ENCODE data around the gene NUTF2. TPM values are rescaled to one million over a fixed set of nuclear protein-coding genes. Genes with fewer than 3 reads are reported as not detected.
"Not testable (repeated sequence)": the region's sequence is repeated elsewhere in the genome, so short reads cannot be mapped to it uniquely, and the experiment has no call there.

The NUTF2 gene
- total RNA-seq, 1 experiment from 2014 or later = 76.6 TPM

GRCh38 chr16:67897231-67897630, 50.5 kb downstream of the NUTF2 start:
- in situ Hi-C loops (cut with HindIII; ENCODE audit: low pct_unique_long_range_greater_than_20kb, low sequenced_read_pairs) = no loop called here
- DNase-seq (ENCODE audit: low read depth, low spot score) = no peak

GRCh38 chr16:67901734-67902133, 55.0 kb downstream of the NUTF2 start:
- in situ Hi-C loops (cut with HindIII; ENCODE audit: low pct_unique_long_range_greater_than_20kb, low sequenced_read_pairs) = no loop called here
- DNase-seq (ENCODE audit: low read depth, low spot score) = no peak

GRCh38 chr16:67902831-67903230, 56.1 kb downstream of the NUTF2 start:
- DNase-seq (ENCODE audit: low read depth, low spot score) = no peak
- in situ Hi-C loops (cut with HindIII; ENCODE audit: low pct_unique_long_range_greater_than_20kb, low sequenced_read_pairs) = no loop called here

GRCh38 chr16:67907397-67908180, 60.9 kb downstream of the NUTF2 start:
- in situ Hi-C loops (cut with HindIII; ENCODE audit: low pct_unique_long_range_greater_than_20kb, low sequenced_read_pairs) = no loop called here
- no peak for DNase-seq (ENCODE audit: low read depth, low spot score)

GRCh38 chr16:67909056-67909742, 62.5 kb downstream of the NUTF2 start:
- no peak for DNase-seq (ENCODE audit: low read depth, low spot score)
- in situ Hi-C loops (cut with HindIII; ENCODE audit: low pct_unique_long_range_greater_than_20kb, low sequenced_read_pairs) = no loop called here

GRCh38 chr16:67910158-67910557, 63.4 kb downstream of the NUTF2 start:
- no peak for DNase-seq (ENCODE audit: low read depth, low spot score)
- in situ Hi-C loops (cut with HindIII; ENCODE audit: low pct_unique_long_range_greater_than_20kb, low sequenced_read_pairs) = no loop called here

- DNase-seq (ENCODE audit: low read depth, low spot score) = no peak
- in situ Hi-C loops (cut with HindIII; ENCODE audit: low pct_unique_long_range_greater_than_20kb, low sequenced_read_pairs) = no loop called here
These were observed 68.2 kb downstream of the NUTF2 start for GRCh38 chr16:67914758-67915495.

GRCh38 chr16:67915496-67915769, 68.7 kb downstream of the NUTF2 start:
- in situ Hi-C loops (cut with HindIII; ENCODE audit: low pct_unique_long_range_greater_than_20kb, low sequenced_read_pairs) = not testable (repeated sequence)

GRCh38 chr16:67915831-67916723, 69.3 kb downstream of the NUTF2 start:
- DNase-seq (ENCODE audit: low read depth, low spot score) = no peak
- in situ Hi-C loops (cut with HindIII; ENCODE audit: low pct_unique_long_range_greater_than_20kb, low sequenced_read_pairs) = no loop called here

More at GRCh38 chr16:67915496-67915769, 68.7 kb downstream of the NUTF2 start:
- not testable (repeated sequence) for DNase-seq (ENCODE audit: low read depth, low spot score)

- no peak for DNase-seq (ENCODE audit: low read depth, low spot score)
- in situ Hi-C loops (cut with HindIII; ENCODE audit: low pct_unique_long_range_greater_than_20kb, low sequenced_read_pairs) = no loop called here
These were observed 70.6 kb downstream of the NUTF2 start for GRCh38 chr16:67917140-67917851.

GRCh38 chr16:67917852-67918236, 71.1 kb downstream of the NUTF2 start:
- in situ Hi-C loops (cut with HindIII; ENCODE audit: low pct_unique_long_range_greater_than_20kb, low sequenced_read_pairs) = no loop called here
- no peak for DNase-seq (ENCODE audit: low read depth, low spot score)

GRCh38 chr16:67919622-67920221, 73.0 kb downstream of the NUTF2 start:
- in situ Hi-C loops (cut with HindIII; ENCODE audit: low pct_unique_long_range_greater_than_20kb, low sequenced_read_pairs) = no loop called here
- DNase-seq (ENCODE audit: low read depth, low spot score) = no peak

Small RNA genes lying within 50 kb of the gene (small RNA-seq; reads per million reads assigned to genes)
- gene AC040162.2 (0 reads per million in 2 experiments), gene NRN1L (0 reads per million in 2 experiments)

Other genes starting within 250 kb of the NUTF2 start
- 0.16 and 0.40 TPM in 2 replicates for gene CARMIL2, start 201.8 kb upstream of the NUTF2 start, total RNA-seq (2014; rRNA removed; shearing (Covaris generic))
- 17.4 and 18.3 TPM in 2 replicates for gene ACD, start 186.7 kb upstream of the NUTF2 start, total RNA-seq (2014; rRNA removed; shearing (Covaris generic))
- gene PARD6A, start 186.0 kb upstream of the NUTF2 start, total RNA-seq (2014; rRNA removed; shearing (Covaris generic)) = 0.34 and 0.51 TPM in 2 replicates
- 6.4 and 9.1 TPM in 2 replicates for gene ENKD1, start 180.2 kb upstream of the NUTF2 start, total RNA-seq (2014; rRNA removed; shearing (Covaris generic))
- 0.98 and 3.1 TPM in 2 replicates for gene C16orf86, start 180.1 kb upstream of the NUTF2 start, total RNA-seq (2014; rRNA removed; shearing (Covaris generic))
- gene GFOD2, start 127.6 kb upstream of the NUTF2 start, total RNA-seq (2014; rRNA removed; shearing (Covaris generic)) = 10.5 and 13.4 TPM in 2 replicates
- gene RANBP10, start 40.4 kb upstream of the NUTF2 start, total RNA-seq (2014; rRNA removed; shearing (Covaris generic)) = 7.4 and 8.3 TPM in 2 replicates
- 0.26 and 0.35 TPM in 2 replicates for gene TSNAXIP1, start 40.0 kb upstream of the NUTF2 start, total RNA-seq (2014; rRNA removed; shearing (Covaris generic))
- gene THAP11, start 4.6 kb upstream of the NUTF2 start, total RNA-seq (2014; rRNA removed; shearing (Covaris generic)) = 33.3 and 37.8 TPM in 2 replicates
- gene CENPT, start 760 bp downstream of the NUTF2 start, total RNA-seq (2014; rRNA removed; shearing (Covaris generic)) = 10.2 and 11.0 TPM in 2 replicates
- gene EDC4, start 26.1 kb downstream of the NUTF2 start, total RNA-seq (2014; rRNA removed; shearing (Covaris generic)) = 22.8 and 26.3 TPM in 2 replicates
- gene NRN1L, start 38.0 kb downstream of the NUTF2 start, total RNA-seq (2014; rRNA removed; shearing (Covaris generic)) = not detected in 2 replicates
- 7.8 and 9.2 TPM in 2 replicates for gene PSKH1, start 46.3 kb downstream of the NUTF2 start, total RNA-seq (2014; rRNA removed; shearing (Covaris generic))
- gene CTRL, start 84.9 kb downstream of the NUTF2 start, total RNA-seq (2014; rRNA removed; shearing (Covaris generic)) = 0.67 and 2.6 TPM in 2 replicates
- gene PSMB10, start 89.9 kb downstream of the NUTF2 start, total RNA-seq (2014; rRNA removed; shearing (Covaris generic)) = 22.4 and 24.0 TPM in 2 replicates
- gene LCAT, start 97.2 kb downstream of the NUTF2 start, total RNA-seq (2014; rRNA removed; shearing (Covaris generic)) = 0.63 and 1.8 TPM in 2 replicates
- gene SLC12A4, start 121.7 kb downstream of the NUTF2 start, total RNA-seq (2014; rRNA removed; shearing (Covaris generic)) = 10.3 and 14.3 TPM in 2 replicates
- gene DPEP3, start 133.6 kb downstream of the NUTF2 start, total RNA-seq (2014; rRNA removed; shearing (Covaris generic)) = not detected in 2 replicates
- gene DPEP2, start 152.6 kb downstream of the NUTF2 start, total RNA-seq (2014; rRNA removed; shearing (Covaris generic)) = not detected in 2 replicates
- not detected in 2 replicates for gene DPEP2NB, start 169.0 kb downstream of the NUTF2 start, total RNA-seq (2014; rRNA removed; shearing (Covaris generic))
- 19.6 and 24.3 TPM in 2 replicates for gene DDX28, start 176.3 kb downstream of the NUTF2 start, total RNA-seq (2014; rRNA removed; shearing (Covaris generic))
- 18.5 and 18.6 TPM in 2 replicates for gene DUS2, start 176.4 kb downstream of the NUTF2 start, total RNA-seq (2014; rRNA removed; shearing (Covaris generic))
- gene NFATC3, start 238.4 kb downstream of the NUTF2 start, total RNA-seq (2014; rRNA removed; shearing (Covaris generic)) = 13.8 and 16.6 TPM in 2 replicates

Measured in SK-MEL-5 (cell line).